Astrocyte of the spinal cord (primary cell): ENCODE data around the gene DRAM2.

Source experiments
- DNase-seq: peaks from one replicate; pipeline ENCODE4 v3.0.0; 2011; ENCODE audit warnings: low read depth, low spot score
- H3K4me3 ChIP-seq: 2 replicates; pipeline ENCODE4 v1.5.1; 2011; ENCODE audit warnings: low read depth, mild to moderate bottlenecking, low read length, moderate library complexity
- in situ Hi-C: cut with HindIII; loops from 2 replicates; pipeline ENCODE4 v1.10.0; 2017; ENCODE audit warnings: low sequenced_read_pairs
- TF ChIP-seq, protein P1 (sequence below): IDR thresholded peaks from 2 replicates; pipeline ENCODE4 v1.5.1; 2012; ENCODE audit warnings: low read depth, mild to moderate bottlenecking, low read length, inconsistent platforms

DRAM2 gene

DNA sequence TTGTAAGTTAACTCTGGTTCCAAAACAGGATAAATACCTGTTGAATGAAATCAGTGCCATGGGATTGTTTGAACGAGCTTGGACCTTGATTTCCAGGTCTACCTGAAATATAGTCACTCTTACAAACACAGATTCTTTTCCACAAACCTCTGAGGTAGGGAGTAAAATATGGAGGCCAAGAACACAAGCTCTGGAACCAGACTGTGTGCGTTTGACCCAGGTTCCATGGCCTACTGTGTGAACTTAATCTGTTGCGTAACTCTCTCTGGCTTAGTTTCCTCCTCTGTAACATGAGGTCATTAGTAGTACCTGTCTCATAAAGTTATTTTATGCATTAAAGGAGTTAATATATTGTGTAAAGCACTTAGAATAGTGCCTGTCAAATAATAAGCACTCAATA lies 35.5 kb upstream of the DRAM2 start:
- no peak for DNase-seq
- in situ Hi-C loops: no loop called here
- no peak overlapping the region for H3K4me3 ChIP-seq
- TF ChIP-seq, protein P1, sequence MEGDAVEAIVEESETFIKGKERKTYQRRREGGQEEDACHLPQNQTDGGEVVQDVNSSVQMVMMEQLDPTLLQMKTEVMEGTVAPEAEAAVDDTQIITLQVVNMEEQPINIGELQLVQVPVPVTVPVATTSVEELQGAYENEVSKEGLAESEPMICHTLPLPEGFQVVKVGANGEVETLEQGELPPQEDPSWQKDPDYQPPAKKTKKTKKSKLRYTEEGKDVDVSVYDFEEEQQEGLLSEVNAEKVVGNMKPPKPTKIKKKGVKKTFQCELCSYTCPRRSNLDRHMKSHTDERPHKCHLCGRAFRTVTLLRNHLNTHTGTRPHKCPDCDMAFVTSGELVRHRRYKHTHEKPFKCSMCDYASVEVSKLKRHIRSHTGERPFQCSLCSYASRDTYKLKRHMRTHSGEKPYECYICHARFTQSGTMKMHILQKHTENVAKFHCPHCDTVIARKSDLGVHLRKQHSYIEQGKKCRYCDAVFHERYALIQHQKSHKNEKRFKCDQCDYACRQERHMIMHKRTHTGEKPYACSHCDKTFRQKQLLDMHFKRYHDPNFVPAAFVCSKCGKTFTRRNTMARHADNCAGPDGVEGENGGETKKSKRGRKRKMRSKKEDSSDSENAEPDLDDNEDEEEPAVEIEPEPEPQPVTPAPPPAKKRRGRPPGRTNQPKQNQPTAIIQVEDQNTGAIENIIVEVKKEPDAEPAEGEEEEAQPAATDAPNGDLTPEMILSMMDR: no peak

DNA sequence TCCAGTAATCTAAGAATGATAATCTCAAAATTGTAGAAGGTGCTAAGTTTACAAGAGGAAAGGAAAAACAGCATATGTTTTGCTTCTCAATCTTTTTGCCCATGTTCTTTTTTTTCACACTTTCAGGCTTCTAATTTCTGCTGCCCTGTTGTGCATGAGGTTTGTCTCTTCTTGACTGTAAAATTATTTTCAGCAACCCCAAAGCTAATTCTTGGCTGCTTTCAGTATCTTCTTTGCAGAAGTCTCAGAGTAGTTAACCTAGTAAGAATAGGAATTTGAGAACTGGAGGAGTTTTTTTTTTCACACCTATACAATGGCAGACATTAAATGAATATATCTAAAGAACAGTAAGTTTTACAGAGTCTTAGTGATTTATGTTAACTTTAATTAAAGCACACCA lies 34.2 kb upstream of the DRAM2 start:
- DNase-seq: no peak

DNA sequence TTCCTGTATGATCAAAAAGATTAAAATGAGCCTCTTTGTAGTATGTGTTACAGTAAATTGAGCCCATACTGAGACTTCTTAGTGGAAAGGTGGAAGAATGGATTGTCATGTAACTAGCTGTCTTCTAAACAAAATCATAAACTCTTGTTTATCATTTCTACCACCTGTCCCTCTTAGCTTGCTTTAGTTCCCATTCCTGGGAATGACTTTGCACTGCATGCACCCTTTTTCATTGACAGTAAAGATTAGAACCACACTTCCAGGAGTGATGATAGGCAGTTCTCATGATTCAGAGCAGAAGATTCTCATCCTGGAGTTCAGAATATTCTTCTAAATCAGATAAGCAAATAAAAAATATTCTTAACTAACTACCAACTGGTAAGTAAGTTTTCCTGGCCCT lies 32.6 kb upstream of the DRAM2 start:
- no peak for DNase-seq
- no peak overlapping the region for H3K4me3 ChIP-seq
- TF ChIP-seq, protein P1: no peak
- in situ Hi-C loops: no loop called here

More for the DNA sequence above, 34.2 kb upstream of the DRAM2 start:
- H3K4me3 ChIP-seq: no peak overlapping the region
- TF ChIP-seq, protein P1: no peak
- in situ Hi-C loops: no loop called here

DNA sequence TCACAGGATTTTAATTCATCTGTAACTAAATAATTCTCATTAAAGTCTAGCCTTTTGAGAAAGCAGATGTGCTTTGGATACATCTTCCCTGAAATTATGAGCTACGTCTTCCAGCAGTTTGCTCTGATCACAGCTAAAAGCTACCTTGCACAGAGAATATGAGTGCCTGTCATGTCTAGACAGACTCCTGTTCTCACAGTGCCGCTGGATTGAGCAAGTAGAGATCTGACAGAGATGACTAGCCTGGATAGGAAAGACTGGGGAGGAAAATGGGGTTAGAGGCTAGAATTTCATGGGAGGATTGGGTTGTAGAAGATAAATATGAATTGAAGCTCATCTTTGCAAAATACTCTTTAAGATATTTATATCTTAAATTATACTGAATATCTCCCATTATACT lies 24.3 kb upstream of the DRAM2 start:
- TF ChIP-seq, protein P1: no peak
- no peak overlapping the region for H3K4me3 ChIP-seq
- no peak for DNase-seq
- in situ Hi-C loops: no loop called here

DNA sequence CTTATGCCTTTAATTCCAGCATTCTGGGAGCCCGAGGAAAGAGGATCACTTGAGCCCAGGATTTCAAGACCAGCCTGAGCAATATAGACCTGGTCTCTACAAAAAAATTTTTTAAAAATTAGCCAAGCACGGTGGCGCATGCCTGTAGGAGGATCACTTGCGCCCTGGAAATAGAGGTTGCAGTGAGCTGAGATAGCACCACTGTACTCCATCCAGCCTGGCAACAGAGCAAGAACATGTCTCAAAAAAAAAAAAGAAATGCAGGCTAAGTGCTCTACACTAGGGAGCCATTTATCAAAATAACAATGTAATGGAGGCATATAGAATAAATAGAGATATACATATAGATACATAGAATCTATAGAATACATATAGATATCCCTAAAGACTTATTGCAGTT lies 23.5 kb upstream of the DRAM2 start:
- H3K4me3 ChIP-seq: no peak overlapping the region
- TF ChIP-seq, protein P1: no peak
- no peak for DNase-seq
- in situ Hi-C loops: no loop called here

DNA sequence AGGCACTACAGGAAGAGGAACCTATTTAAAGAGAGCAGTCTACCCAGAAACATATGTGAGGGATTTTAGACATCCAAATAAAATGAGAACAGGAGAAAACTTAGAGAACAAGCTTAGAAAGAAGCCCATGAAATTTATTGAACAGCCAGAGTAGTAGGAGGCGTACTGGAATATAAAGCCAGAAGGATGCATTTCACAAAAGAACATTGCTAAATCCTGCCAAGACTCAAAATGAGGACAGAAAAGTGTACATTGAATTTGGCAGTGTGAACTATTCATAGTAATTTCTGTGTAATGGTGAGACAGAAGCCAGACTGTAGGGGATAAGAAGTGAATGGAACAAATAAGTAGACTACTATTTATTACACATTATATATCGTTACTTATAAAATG lies 22.6 kb upstream of the DRAM2 start:
- in situ Hi-C loops: no loop called here

More for the DNA sequence above, 22.6 kb upstream of the DRAM2 start:
- TF ChIP-seq, protein P1: no peak
- DNase-seq: no peak
- H3K4me3 ChIP-seq: no peak overlapping the region
